Activated B cell treated with CpG ODN at 0.5 μM for 24 hours (primary cell): ENCODE data around the gene DUSP22. TPM values are rescaled to one million over a fixed set of nuclear protein-coding genes. Genes with fewer than 3 reads are reported as not detected.

Experiments
- ATAC-seq: fragments of 200-7000 bp; cut with Tn5 transposase; one replicate; pipeline ENCODE4 v1.10.0; 2021; ENCODE audit warnings: low read depth, mild to moderate bottlenecking, moderate library complexity
- CTCF ChIA-PET: fragments of 350-600 bp; sonication (Branson Sonifier 250); formaldehyde crosslinking; loops from one replicate; lab custom pipeline; 2021; ENCODE audit warnings: antibody characterized with exemption; lab: Charles Lee
- POLR2A ChIA-PET: fragments of 350-600 bp; sonication (Branson Sonifier 250); formaldehyde crosslinking; loops from one replicate; lab custom pipeline; 2021; ENCODE audit warnings: antibody characterized with exemption; lab: Charles Lee
- DNase-seq: peaks from one replicate; pipeline ENCODE4 v3.0.0; 2022
- H3K27ac Mint-ChIP-seq: one replicate; pipeline ENCODE4 v1.8.0; 2020; ENCODE audit warnings: mixed read lengths
- H3K27me3 Mint-ChIP-seq: one replicate; pipeline ENCODE4 v1.8.0; 2021; ENCODE audit warnings: mixed read lengths
- H3K36me3 Mint-ChIP-seq: one replicate; pipeline ENCODE4 v1.8.0; 2021; ENCODE audit warnings: low read depth, mixed read lengths
- H3K4me1 Mint-ChIP-seq: one replicate; pipeline ENCODE4 v1.8.0; 2021; ENCODE audit warnings: mixed read lengths
- H3K4me3 Mint-ChIP-seq: one replicate; pipeline ENCODE4 v1.8.0; 2020; ENCODE audit warnings: mild to moderate bottlenecking, mixed read lengths
- H3K9me3 Mint-ChIP-seq: one replicate; pipeline ENCODE4 v1.8.0; 2020; ENCODE audit warnings: mixed read lengths
- intact Hi-C: fragments of 100-400 bp; cut with micrococcal nuclease; formaldehyde crosslinking; loops from one replicate; pipeline ENCODE4 v1.15.1; 2024
- total RNA-seq: library from RNA; stranded (reverse); gene quantifications from 2 replicates; pipeline ENCODE4 v1.2.3, GENCODE V29; 2022
- TF ChIP-seq, protein P1 (sequence below): fragments of 200-600 bp; IDR thresholded peaks from one replicate; pipeline ENCODE4 v1.8.0; 2022; ENCODE audit warnings: antibody characterized with exemption, mild to moderate bottlenecking

Gene DUSP22
- total RNA-seq, 1 donor from 2014 or later: 153 TPM

DNA sequence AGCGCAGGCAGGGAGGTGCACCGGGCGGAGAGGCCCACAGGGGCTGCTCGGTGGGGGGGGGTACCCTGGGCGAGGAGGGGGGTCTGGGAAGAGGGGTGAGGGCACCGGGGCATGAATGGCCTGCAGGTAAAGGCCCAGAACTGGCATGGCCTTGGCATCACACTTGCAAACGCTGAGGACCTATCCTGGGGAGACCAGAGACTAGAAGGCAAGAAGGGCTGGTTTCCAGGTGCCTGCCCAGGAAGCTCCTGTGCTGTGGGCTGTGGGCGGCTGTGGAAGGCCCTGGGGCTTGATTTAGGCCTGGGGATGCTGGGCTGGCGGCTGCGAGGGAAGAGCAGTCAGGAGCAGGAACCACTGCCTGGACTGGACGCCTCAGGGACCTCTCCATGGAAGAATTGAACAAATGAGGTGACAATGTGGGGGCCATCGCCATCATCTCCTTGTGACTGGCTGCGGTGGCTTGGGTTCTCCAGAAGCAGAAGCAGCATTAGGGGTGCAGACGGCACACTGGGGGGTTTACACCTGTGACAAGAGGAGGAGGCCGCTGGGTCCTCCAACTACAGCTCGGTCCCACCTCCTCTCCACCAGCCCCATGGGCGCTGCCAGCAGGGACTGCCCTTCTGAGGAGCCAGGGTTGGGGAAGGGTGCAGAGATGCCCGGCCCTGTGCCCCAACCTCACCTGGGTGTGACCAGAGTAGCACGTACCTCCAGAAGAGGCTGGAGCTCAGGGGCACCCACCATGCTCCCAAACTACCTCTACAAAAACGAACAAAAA lies 67.2 kb downstream of the DUSP22 start:
- POLR2A ChIA-PET: interaction anchor here (0.9 to 2.3 kb wide), 11 partner anchors 10 to 141 kb away, joined by 3 to 13 read pairs (median 4); partner anchors contain the start of genes DUSP22 and IRF4
- Mint-ChIP-seq H3K27ac (no peak overlapping the region), H3K9me3 (no peaks in the 10 kb centered on the region), H3K4me1 (peaks cover 80% of the 10 kb centered on the region), H3K27me3 (no peaks in the 10 kb centered on the region), H3K36me3 (no peaks in the 10 kb centered on the region), H3K4me3 (no peak overlapping the region)
- no peak for DNase-seq
- TF ChIP-seq, protein P1, sequence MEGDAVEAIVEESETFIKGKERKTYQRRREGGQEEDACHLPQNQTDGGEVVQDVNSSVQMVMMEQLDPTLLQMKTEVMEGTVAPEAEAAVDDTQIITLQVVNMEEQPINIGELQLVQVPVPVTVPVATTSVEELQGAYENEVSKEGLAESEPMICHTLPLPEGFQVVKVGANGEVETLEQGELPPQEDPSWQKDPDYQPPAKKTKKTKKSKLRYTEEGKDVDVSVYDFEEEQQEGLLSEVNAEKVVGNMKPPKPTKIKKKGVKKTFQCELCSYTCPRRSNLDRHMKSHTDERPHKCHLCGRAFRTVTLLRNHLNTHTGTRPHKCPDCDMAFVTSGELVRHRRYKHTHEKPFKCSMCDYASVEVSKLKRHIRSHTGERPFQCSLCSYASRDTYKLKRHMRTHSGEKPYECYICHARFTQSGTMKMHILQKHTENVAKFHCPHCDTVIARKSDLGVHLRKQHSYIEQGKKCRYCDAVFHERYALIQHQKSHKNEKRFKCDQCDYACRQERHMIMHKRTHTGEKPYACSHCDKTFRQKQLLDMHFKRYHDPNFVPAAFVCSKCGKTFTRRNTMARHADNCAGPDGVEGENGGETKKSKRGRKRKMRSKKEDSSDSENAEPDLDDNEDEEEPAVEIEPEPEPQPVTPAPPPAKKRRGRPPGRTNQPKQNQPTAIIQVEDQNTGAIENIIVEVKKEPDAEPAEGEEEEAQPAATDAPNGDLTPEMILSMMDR: no peak
- CTCF ChIA-PET: interaction anchor here (0.7 to 1.5 kb wide), 3 partner anchors 17 to 171 kb away, joined by 3 to 4 read pairs (median 4); no protein-coding TSS in a partner anchor
- intact Hi-C loops: loop anchor here (2.0 kb wide), 1 partner anchor 43 kb away; no protein-coding TSS in a partner anchor
- no peak for ATAC-seq

DNA sequence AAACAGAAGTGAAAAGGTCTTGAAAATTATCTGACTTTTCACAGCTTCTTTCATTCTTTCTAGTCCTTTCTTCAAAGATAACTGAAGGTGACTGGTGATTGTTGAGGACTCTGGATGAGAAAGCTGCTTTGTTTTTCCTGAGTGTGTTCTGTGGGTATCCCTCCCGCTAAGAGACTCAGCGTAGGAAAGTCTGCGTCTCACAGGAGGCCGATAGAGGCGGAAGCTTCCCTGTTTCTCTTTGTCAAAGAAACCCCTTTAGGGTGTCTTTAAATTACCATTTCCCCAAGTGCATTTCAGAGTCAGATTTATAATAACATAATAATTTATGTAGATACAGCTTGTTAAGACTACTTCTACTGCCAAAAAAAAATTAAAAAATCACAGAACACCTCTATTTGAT lies 68.1 kb downstream of the DUSP22 start:
- CTCF ChIA-PET: interaction anchor here (0.7 to 1.7 kb wide), 4 partner anchors 17 to 172 kb away, joined by 3 to 6 read pairs (median 4); no protein-coding TSS in a partner anchor

DNA sequence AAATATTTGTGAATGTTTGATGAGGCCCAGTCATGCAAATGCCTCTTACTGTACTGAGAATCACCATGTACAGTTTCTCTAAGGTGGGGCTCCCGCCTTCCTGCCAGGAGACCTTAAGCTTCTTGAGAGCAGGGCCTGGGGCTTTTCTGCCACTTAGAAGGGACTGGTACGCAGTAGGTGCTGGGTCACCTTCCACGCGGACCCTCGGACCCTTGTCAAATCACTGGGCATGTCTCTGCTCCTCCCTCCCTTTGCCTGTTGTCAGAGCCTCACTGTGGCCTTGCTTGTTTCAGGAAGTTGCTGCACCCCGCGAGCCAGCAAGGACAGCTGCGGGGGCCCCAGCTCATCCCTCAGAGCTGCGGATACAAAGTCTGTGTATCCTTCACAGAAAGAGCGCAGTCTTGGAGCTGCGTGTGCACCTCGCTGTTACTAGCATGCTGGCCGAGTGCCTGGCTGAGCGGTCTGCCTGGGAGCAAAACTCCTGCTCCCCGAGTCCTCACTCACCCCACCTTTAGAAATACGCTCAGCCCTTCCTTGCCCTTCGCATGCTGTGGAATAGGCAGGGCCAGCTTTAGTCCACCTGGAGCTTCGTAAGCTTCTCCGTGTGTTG lies 68.6 kb downstream of the DUSP22 start:
- DNase-seq (no peak), ATAC-seq (no peak)
- ChIA-PET CTCF (interaction anchor here (0.9 to 1.7 kb wide), 5 partner anchors 9 to 142 kb away, joined by 3 to 6 read pairs (median 3); no protein-coding TSS in a partner anchor), POLR2A (interaction anchor here (0.7 to 2.3 kb wide), 12 partner anchors 11 to 68 kb away, joined by 3 to 13 read pairs (median 4); partner anchors contain the start of genes DUSP22 and IRF4)
- H3K27ac Mint-ChIP-seq: peak overlapping the region; percentile 78
- H3K4me1 Mint-ChIP-seq: peaks cover 82% of the 10 kb centered on the region
- intact Hi-C loops: loop anchor here (2.0 kb wide), 1 partner anchor 44 kb away; no protein-coding TSS in a partner anchor
- no peaks in the 10 kb centered on the region for H3K36me3 Mint-ChIP-seq
- no peaks in the 10 kb centered on the region for H3K27me3 Mint-ChIP-seq
- TF ChIP-seq, protein P1: no peak
- no peak overlapping the region for H3K4me3 Mint-ChIP-seq
- no peaks in the 10 kb centered on the region for H3K9me3 Mint-ChIP-seq

More for the DNA sequence above, 68.1 kb downstream of the DUSP22 start:
- Mint-ChIP-seq H3K27ac (peak overlapping the region; percentile 78), H3K4me3 (no peak overlapping the region), H3K4me1 (peaks cover 82% of the 10 kb centered on the region), H3K27me3 (no peaks in the 10 kb centered on the region), H3K36me3 (no peaks in the 10 kb centered on the region), H3K9me3 (no peaks in the 10 kb centered on the region)
- TF ChIP-seq, protein P1: no peak
- no peak for ATAC-seq
- intact Hi-C loops: loop anchor here (2.0 kb wide), 1 partner anchor 44 kb away; no protein-coding TSS in a partner anchor
- DNase-seq: no peak
- POLR2A ChIA-PET: interaction anchor here (0.7 to 2.3 kb wide), 11 partner anchors 10 to 67 kb away, joined by 3 to 13 read pairs (median 4); partner anchors contain the start of genes DUSP22 and IRF4

DNA sequence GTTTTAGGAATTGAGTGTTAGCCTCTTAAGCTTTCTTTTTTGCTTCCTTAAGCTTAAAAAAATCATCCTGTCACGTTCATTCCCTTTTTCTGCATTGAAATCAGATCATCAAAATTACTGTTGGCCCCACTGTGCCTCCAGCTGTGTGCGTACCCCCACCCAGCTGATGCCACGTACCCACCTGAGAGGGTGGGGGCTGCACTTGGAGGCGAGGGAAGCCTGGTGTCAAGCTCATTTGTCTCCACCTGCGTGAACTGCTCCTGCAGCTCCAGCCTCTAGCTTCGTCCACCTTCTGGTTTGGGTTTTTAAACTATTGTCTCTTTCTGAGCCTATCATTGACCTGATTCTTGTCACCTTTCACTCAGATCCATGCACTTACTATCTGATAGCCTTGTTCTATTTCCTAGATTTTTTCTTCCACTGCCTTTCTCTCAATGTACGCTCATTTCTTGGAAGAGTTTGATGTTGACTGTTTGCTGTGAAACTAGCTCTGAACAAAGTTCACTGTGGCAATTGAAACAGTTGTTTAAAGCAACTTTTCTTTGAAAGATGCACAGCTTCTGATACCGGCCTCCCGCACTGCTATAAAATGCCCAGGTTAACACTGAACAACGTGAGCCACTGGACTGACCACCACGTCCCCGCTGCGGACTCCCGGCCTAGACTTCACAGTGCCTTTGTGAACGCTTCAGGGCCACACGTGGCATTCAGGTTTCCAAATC lies 69.3 kb downstream of the DUSP22 start:
- H3K27me3 Mint-ChIP-seq: no peaks in the 10 kb centered on the region
- peak overlapping the region; percentile 50 for H3K27ac Mint-ChIP-seq
- no peaks in the 10 kb centered on the region for H3K9me3 Mint-ChIP-seq
- TF ChIP-seq, protein P1: no peak
- ATAC-seq: no peak
- H3K4me3 Mint-ChIP-seq: no peak overlapping the region
- ChIA-PET POLR2A (interaction anchor here (0.8 to 2.3 kb wide), 6 partner anchors 12 to 69 kb away, joined by 3 to 13 read pairs (median 8); partner anchors contain the start of genes DUSP22 and IRF4), CTCF (interaction anchor here (0.9 to 1.7 kb wide), 4 partner anchors 10 to 143 kb away, joined by 3 to 6 read pairs (median 3); no protein-coding TSS in a partner anchor)
- H3K4me1 Mint-ChIP-seq: peaks cover 82% of the 10 kb centered on the region
- H3K36me3 Mint-ChIP-seq: no peaks in the 10 kb centered on the region
- no peak for DNase-seq
- intact Hi-C loops: loop anchor here (2.0 kb wide), 1 partner anchor 45 kb away; no protein-coding TSS in a partner anchor
